ENCODE measurements around the gene COL4A5.
"Not testable (repeated sequence)": the region's sequence is repeated elsewhere in the genome, so short reads cannot be mapped to it uniquely, and the experiment has no call there.

The COL4A5 gene

DNA sequence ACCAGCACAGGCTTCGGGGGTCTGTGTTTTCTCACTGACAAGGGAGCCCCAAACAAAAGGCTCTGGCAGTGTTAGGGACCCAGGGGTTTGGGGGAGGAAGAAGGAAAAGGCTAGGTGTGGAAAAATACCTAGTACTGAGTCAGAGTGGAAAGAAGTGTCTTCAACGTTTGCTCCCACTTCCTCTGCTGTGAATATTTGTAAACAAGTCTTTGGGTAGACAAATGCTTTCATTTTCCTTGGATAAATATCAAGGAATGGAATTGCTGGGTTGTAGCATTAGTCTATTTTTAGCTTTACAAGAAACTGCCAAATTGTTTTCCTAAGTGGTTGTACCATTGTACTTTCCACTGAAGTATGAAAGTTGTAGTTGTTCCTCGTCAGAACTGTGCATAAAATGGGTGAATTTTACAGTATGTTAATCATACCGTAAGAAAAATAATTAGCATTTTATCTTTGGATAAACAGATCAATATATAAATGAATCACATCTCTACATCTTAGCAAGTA lies 17.4 kb downstream of the COL4A5 start:
- DNase-seq = no peak

DNA sequence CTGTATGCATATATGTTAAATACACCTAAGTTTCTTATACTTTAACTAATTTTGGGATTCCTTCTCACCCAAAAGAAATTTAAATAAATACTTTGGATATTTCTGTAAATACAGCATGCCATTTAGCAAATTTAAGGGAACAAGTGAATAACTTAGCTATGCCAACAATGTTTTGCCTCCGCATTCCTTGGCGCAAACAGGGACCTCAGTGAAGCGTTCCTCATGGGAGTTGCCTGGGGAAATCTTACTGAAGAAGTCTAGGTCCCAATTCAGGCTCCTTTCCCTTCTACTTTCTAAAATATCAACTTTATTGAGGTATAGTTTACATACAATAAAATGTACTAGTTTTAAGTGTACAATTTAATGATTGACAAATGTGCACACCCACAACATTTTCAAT lies 25.0 kb downstream of the COL4A5 start:
- no peak for DNase-seq

DNA sequence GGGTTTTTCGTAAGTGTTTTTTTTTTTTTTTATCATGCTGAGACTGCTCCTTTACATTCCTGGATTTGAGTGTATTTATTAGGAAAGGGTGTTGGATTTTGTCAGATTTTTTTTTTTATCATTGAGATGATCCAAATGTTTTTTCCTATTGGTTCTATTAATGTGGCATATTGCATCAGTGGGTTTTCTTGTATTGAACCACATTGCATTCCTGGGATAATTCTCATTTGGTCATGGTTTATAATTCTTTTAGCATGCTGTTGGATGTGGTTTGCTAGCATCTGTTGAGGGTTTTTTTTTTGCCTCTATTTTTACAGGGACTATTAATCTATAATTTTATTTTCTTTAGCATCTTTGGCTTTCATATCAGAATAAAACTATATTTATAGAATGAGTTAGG lies 28.8 kb downstream of the COL4A5 start:
- DNase-seq = no peak

DNA sequence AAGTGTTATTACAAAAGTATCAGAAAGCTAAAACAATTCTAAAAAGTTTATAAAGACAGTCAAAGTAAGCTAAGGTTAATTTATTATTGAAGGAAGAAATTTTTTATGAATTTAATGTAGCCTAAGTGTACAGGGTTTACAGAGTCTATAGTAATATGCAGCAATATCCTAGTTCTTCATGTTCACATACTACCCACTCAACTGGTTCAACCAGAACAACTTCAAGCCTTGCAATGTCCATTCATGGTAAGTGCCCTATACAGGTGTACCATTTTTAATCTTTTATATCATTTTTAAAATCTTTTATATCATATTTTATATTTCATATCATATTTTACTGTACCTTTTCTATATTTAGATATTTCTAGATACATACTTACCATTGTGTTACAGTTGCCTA lies 34.3 kb downstream of the COL4A5 start:
- DNase-seq = no peak

DNA sequence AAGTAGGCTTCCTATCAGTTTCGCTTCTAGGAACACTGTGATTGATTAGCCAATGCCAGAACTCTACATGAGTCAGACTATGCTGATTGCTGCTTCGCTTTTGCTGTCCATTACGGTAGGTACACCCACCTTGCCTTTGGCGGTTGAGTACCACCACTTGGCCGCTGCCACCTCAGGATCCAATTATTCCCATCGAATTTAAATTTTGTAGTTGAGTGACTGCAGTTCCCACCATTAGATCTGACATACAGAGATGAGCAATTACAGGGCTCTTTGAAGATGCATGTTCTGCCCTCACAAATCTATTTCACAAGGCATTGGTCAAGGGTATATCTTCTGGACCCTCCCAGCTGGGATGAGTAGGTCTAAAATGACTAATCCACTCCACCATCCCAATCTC lies 41.9 kb downstream of the COL4A5 start:
- not testable (repeated sequence) for DNase-seq

DNA sequence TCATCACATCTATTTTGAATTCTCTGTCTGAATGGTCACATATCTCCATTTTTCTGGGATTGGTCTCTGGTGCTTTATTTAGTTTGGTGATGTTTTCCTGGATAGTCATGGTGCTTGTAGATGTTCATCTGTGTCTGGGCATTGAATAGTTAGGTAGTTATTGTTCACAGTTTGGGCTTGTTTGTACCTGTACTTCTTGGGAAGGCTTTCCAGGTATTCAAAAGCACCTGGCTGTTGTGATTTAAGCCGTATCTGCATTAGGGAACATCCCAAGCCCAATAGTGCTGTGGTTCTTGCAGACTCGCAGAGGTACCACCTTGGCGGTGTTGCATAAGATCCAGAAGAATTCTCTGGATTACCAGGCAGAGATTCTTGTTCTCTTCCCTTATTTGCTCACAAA lies 44.6 kb downstream of the COL4A5 start:
- no peak for DNase-seq

DNA sequence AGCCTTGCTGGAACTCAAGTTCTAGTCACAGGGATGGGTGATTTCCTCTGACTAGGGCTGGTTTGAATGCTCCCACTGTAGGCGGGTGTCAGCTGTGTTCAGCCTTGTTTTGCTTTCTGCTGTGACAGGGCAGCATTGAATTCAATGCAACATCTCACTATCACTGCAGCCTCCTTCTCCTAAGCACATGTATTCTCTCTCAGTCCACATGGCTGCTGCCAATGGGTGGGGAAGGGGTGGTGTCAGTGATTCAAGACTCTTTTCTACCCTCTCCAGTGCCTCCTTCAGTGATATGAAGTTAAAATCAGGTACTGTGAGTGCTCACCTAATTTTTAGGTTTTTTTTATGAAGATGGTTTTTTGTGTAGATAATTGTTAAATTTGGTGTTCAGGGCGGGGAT lies 46.3 kb downstream of the COL4A5 start:
- DNase-seq = no peak

DNA sequence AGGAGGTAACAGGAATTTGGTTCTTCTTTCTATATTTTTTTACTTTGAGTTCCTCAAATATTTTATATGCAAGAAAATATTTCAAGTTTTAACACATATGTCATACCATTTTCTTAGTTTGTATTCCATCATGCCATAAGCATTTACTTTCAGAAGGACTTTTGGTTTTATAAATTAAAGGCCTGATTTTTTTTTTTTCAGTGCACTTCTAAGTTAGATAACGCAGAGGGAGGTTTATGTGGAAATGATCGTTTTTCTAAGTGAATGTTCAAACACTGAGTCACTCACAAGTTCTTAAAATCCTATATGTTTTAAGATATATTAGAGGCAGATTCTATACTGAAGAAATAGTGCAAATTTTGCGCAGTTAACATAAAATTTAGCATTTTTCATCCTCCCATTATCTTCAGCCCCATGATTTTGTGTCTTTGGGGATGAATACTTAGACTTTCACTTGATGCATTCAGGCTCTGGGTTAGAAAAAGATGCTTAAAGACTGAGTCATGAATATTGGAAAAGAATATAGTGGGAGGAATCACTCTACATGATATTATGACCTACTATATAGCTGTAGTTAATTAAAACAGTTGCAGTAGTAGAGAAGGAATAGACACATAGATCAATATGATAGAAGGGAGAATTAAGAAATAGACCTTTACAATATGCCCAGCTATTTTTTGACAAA lies 54.9 kb downstream of the COL4A5 start:
- DNase-seq = no peak

DNA sequence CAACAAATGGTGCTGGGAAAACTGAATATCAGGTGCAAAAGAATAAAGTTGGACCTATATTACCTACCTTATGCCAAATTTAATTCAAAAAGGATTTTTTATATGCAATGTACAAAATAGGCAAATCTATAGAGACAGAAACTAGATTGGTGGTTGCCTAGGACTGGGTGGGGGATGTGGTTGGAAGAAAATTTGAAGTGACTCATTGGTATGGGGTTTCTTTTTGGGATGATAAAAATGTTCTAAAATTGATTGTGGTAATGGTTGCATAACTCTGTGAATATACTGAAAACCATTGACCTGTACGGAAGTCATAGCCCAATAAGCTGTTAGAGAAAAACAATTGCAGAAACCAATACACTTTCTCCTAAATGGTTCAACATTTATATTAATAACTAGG lies 72.1 kb downstream of the COL4A5 start:
- DNase-seq = no peak

DNA sequence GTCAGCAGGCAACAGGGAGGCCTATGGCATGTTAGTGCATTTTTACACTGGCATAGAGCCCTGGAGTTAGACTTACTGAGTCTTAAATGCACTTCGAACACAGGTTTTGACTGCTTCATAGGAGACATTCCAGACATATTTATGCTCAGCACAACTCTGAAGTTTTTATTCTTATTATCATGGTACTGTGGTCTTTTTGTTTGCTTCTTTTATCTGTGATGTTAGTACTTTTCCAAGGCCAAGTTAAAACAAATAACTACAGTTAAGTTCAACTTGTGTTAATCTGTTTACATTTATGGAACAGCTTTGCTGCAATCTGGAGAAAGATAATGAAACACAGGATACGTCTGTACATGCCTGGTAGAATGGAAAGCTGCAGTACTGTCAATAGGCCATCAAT lies 76.5 kb downstream of the COL4A5 start:
- DNase-seq = no peak

DNA sequence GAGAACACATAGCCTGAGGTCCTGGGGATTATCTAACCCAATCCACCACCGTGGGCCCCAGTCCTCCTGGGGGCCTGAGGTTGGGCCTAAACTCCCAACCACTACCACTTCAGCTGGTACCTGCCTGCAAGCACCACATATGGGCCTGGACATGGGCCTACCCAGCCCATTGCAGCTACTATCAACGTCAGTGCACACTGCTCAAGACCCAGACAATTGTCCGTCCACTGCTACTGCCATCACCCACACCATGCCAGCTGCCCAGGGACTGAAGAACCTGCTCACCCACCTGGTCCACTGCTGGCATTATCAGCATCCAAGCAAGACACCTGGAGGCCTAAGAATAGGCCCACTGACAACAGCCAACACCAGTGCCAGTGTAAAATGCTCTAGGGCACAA lies 88.1 kb downstream of the COL4A5 start:
- no peak for DNase-seq

DNA sequence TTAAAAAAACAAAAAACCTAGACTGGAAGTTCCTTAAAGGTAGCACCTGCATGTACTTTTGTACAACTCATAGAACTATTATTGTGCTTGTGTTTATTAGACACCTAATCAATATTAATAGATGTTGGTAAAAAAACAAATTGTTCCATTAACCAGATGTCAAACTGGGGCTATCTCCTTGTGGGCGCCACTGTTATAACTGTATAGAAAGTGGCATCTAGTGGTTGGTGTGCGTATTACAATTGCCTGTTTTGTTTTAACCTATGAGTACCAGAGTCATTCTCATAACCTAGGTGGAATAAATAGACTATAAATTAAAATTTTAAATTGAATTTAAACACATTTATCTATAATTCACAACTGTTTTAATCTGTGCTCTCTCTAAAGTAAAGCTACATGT lies 97.4 kb downstream of the COL4A5 start:
- DNase-seq = peak; percentile 0

DNA sequence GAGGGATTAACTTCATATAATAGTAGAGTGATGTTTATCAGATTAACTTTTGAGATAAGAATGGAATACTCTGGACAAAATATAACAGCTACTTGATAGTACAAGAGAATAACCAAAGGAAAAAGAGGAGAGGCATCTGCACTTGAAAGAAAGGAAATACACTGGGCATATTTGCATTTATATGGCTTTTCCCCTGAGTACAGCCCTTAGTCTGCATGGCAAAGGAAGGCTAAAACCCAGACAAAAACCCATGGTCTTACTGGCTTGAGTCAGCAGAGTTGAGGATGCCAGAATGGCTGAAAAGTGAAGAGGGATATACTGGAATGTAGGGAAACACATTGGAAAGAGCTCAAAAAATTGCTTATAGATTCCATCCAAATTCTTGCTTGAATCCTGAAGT lies 101.6 kb downstream of the COL4A5 start:
- no peak for DNase-seq

DNA sequence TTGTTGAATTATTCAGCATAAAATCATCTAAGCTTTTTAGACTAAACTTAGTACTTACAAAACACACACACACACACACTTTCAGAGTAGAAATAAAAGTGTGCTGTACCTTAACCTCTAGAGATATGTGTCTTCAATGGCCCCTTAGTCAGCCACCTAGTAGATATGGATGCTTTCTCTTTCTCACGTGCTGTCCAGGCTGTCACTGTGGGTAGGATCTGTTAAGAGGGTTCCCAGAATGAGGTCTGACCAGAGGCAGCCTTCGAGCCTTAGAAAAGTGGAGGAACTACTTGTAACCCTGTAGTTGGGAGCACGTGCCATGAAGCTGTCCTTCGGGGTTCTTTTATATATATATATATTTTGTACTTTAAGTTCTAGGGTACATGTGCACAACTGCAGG lies 117.9 kb downstream of the COL4A5 start:
- DNase-seq = no peak

DNA sequence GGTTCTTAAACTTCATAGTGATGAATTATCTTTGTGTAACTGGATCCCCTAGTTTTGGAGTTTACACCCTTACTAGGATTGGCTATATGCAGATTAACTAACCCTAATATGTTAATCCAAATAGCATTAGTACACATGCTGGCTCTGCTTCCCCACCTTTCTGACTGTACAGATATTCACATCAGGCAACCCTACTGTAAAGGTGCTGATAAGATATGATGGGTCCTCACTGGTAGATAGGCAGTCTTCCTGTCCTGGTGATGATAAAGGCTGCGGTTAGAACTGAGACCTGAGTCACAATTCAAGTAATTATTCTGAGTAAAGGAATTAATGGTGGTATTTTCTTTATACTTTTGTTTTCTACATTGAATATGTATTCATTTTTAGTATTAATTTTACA lies 118.6 kb downstream of the COL4A5 start:
- no peak for DNase-seq

DNA sequence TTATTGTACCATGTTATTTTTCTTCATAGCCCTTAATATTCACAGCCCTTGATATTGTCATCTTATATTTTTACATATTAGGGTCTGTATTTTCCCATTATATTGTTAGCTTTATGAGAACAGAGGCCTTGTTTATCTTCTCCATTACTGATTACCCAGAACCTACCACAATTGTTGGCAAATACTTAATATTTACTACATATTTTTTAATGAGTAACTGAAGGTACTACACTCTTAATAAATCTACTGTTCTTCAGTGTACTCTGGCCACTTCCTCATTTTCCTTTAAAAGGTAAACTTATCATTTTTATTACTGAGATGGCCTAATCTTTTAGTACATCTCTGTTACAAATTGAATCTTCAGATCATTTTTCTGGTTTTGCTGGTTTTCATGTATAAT lies 133.5 kb downstream of the COL4A5 start:
- DNase-seq = no peak

DNA sequence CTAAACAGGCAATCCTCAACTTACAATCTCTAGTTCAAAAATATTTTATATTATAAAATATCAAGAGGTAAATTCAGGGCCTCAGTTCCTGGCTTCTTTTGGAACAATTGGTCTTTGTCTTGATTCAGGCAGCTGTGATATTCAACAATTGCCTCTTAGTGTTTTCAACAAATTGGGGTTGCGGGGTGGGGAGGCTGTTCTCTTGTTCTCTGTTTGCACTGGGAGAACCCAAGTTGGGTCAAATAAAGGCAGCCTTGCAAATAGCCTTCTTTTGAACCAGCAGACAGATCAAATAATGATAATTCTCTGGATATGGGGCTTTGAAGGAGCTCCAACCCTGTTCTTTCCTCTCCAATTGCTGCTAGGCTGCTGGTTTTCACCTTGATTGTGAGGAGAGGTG lies 142.5 kb downstream of the COL4A5 start:
- DNase-seq = no peak

DNA sequence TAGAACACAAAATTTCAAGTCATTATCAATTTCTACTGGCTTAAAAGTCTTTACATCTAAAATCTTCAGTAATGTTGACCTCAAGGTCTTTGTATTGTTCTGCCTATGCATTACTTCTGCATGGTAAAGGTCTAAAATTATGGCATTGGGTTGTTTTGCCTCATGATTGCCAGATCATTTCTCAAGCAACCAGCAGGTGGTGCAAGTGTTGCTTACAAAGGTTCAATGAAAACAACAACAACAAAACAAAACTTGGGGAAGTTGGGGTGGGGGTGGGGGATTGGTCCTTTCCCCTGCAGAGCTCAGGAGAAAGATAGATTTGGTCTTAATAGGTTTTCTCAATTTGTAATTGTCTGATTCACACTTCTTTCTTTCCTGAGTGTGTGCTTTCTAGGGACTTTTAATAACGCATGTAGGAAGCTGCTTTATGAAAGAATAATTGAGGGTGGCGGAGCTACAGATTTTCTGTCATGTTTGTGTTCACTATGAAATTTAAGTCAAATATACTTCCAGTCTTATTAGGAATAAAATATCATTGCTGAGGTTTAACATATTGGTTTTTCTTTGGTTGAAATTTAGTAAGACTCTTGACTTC lies 145.1 kb downstream of the COL4A5 start:
- DNase-seq = no peak

DNA sequence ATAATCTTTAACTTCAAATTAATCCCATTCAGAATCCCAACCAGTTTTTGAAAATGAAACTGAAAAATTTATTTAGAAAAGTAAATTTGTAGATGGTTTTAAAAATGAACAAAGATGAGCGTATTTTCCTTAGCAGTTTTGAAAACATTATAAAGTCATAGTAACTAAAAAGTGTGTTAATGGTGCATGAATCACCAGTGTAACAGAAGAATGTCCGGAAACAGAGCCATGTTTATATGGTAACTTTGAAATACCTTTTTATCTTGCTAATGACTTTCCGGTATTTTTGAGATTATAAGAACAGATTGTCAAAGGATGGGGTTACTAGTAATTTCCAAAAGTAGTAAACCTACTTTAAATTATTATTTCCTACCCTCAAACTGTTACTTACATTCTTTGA lies 150.9 kb downstream of the COL4A5 start:
- DNase-seq = no peak

DNA sequence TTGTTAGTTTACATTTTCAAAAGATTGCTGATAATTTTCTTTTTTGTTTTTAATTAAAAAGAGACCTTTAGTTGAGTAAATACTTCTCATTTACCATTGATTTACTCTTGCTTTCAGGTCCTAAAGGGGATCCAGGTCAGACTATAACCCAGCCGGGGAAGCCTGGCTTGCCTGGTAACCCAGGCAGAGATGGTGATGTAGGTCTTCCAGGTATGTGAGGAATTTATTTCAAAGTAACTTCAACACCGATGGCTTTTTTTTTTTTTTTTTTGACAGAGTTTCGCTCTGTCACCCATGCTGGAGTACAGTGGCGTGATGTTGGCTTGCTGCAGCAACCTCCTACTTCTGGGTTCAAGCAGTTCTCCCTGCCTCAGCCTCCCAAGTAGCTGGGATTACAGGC lies 161.6 kb downstream of the COL4A5 start:
- DNase-seq = no peak

DNA sequence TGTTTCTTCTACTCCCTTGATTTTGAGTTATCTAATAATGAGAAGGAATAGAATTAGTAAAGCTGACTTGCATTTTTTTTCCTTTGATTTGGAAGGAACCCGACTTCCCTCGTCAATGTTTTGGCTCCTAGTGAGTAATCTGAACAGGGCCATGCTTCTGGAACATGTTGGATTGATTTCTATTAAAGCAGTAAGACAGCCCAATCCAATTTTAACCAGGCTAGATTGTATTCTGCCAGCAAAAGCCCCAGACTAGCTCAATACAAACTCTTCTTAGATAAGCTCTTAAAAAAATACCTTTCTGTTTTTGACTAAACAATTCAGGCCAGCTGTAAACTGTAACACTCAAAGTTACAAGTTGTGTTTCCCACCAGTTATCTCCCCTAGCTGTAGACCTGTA lies 170.5 kb downstream of the COL4A5 start:
- no peak for DNase-seq

DNA sequence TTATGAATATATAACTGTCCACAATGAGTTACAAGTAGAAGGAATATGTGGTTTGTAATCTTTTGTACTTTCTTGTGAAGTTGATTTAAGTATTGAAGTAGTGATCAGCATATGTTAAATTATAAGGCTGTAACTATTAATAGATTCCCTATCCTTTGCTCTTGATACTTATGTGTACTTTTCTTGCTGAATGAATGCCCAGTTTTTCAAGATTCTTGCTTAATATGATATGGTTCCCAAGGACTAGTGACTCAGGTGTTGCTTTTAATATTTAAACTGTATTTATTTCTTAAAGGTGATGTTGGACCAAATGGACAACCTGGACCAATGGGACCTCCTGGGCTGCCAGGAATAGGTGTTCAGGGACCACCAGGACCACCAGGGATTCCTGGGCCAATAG lies 175.0 kb downstream of the COL4A5 start:
- no peak for DNase-seq

DNA sequence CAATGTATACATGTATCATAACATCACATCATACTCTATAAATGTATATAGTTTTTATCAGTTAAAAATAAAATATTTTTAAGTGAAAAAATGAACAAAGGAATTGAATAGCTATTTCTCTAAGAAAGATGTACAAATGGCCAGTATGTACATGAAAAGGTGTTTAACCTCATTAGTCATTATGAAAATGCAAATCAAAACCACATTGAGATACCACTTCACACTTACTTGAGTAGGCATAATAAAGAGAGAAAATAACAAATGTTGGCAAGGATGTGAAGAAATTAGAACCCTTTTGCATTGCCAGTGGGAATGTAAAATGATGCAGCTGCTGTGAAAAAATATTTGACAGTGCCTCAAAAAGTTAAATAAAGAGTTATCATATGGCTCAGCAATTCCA lies 201.2 kb downstream of the COL4A5 start:
- no peak for DNase-seq

DNA sequence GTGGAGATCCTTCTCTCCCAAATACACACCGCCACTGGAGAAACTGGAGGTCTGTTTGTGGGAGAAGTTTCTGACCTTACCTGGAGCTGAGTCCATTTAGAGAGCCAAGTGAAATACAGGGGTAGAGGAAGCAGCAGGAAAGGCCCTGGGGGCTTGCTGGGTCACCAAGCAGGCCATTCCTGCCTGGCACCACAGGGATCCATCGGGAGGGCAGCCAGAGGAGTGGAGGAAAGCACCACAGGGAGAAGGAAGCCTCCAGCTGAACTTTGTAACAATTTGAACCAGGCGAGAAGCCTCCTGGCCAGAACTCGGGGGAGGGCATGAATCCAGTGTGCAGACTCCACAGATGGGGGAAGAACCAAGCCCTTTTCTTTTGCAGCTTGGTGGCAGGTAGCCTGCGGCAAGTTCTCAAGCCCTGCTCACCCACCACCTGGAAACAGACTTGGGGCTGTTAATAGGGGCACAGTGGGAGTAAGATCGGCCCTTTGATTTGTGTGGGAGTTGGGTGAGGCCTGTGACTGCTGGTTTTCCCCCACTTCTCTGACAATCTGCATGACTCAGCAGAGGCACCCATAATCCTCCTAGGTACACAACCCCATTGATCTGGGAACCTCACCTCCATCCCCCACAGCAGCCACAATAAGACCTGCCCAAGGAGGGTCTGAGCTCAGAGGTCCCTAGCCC lies 202.1 kb downstream of the COL4A5 start:
- no peak for DNase-seq

DNA sequence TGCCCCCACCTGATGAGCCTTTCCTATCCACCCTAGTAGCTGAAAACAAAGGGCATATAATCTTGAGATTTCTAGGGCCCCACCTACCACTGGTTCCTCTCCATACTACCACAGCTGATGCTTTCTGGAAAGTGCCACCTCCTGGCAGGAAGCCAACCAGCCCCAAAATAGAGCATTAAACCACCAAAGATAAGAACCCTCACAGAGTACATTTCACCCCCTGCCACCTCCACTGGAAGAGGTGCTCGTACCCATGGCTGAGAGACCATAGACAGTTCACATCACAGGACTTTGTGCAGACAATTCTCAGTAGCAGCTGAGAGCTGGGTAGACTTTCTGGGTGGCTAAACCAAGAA lies 202.6 kb downstream of the COL4A5 start:
- DNase-seq = no peak

Measured in NCI-H2029 (cell line).